Trophoblast cell (in vitro differentiated cells and primary cell): ENCODE measurements around the gene WNK4.
A peak's percentile ranks its signal among the peaks of the same experiment; 100 is the strongest.

Source experiments
- DNase-seq, 2 donors: peaks; one replicate each; pipeline ENCODE4 v3.0.0-alpha.2; 2016
- H2AFZ ChIP-seq: 2 replicates; pipeline ENCODE4 v1.6.1; 2013; ENCODE audit warnings: low read length, moderate library complexity, mild to moderate bottlenecking; ENCODE audit not compliant: insufficient read depth, poor library complexity
- H2AK5ac ChIP-seq: 2 replicates; pipeline ENCODE4 v1.6.1; 2013; ENCODE audit warnings: mild to moderate bottlenecking, low read length
- H2BK120ac ChIP-seq: 2 replicates; pipeline ENCODE4 v1.6.1; 2013; ENCODE audit warnings: low read length, mild to moderate bottlenecking, moderate library complexity; ENCODE audit not compliant: insufficient read depth, poor library complexity
- H2BK12ac ChIP-seq: 2 replicates; pipeline ENCODE4 v1.6.1; 2013; ENCODE audit warnings: mild to moderate bottlenecking, low read length, moderate library complexity
- H2BK5ac ChIP-seq: 2 replicates; pipeline ENCODE4 v1.6.1; 2013; ENCODE audit warnings: low read length, low read depth, moderate library complexity, mild to moderate bottlenecking; ENCODE audit not compliant: poor library complexity
- H3K14ac ChIP-seq: 2 replicates; pipeline ENCODE4 v1.6.1; 2013; ENCODE audit warnings: mild to moderate bottlenecking, low read length
- H3K18ac ChIP-seq: 2 replicates; pipeline ENCODE4 v1.6.1; 2013; ENCODE audit warnings: mild to moderate bottlenecking, low read length
- H3K23ac ChIP-seq: 2 replicates; pipeline ENCODE4 v1.6.1; 2013; ENCODE audit warnings: low read length
- H3K27ac ChIP-seq: 2 replicates; pipeline ENCODE4 v1.5.1; 2013; ENCODE audit warnings: low read depth, mild to moderate bottlenecking, inconsistent platforms, low read length, moderate library complexity
- H3K27me3 ChIP-seq: 2 replicates; pipeline ENCODE4 v1.6.1; 2013; ENCODE audit warnings: inconsistent platforms, mild to moderate bottlenecking, low read length, moderate library complexity; ENCODE audit not compliant: insufficient read depth
- H3K36me3 ChIP-seq, 2 experiments: 1 replicate in 1 of 2; 2 replicates in 1 of 2; pipeline ENCODE4 v1.6.1; 2013; ENCODE audit warnings: low read length in 2 of 2, mild to moderate bottlenecking in 2 of 2, moderate library complexity in 1 of 2; ENCODE audit not compliant: insufficient read depth in 2 of 2, control insufficient read depth in 1 of 2
- H3K4ac ChIP-seq: 2 replicates; pipeline ENCODE4 v1.6.1; 2013; ENCODE audit warnings: low read depth, mild to moderate bottlenecking, low read length, moderate library complexity
- H3K4me1 ChIP-seq, 2 experiments: 1 replicate in 1 of 2; 2 replicates in 1 of 2; pipeline ENCODE4 v1.6.1; 2013; ENCODE audit warnings: low read length in 2 of 2, mild to moderate bottlenecking in 2 of 2, moderate library complexity in 1 of 2; ENCODE audit not compliant: insufficient read depth in 2 of 2, control insufficient read depth in 1 of 2
- H3K4me2 ChIP-seq: 2 replicates; pipeline ENCODE4 v1.6.1; 2013; ENCODE audit warnings: inconsistent platforms, mild to moderate bottlenecking, low read length, moderate library complexity
- H3K4me3 ChIP-seq: 2 replicates; pipeline ENCODE4 v1.5.1; 2013; ENCODE audit warnings: mild to moderate bottlenecking, low read depth, low read length, inconsistent platforms
- H3K79me1 ChIP-seq: one replicate; pipeline ENCODE4 v1.6.1; 2013; ENCODE audit warnings: low read length
- H3K79me2 ChIP-seq: 2 replicates; pipeline ENCODE4 v1.6.1; 2013; ENCODE audit warnings: low read length, mild to moderate bottlenecking; ENCODE audit not compliant: control insufficient read depth, insufficient read depth, poor library complexity
- H3K9ac ChIP-seq: 2 replicates; pipeline ENCODE4 v1.6.1; 2013; ENCODE audit warnings: mild to moderate bottlenecking, low read length
- H3K9me3 ChIP-seq: 2 replicates; pipeline ENCODE4 v1.6.1; 2013; ENCODE audit warnings: low read depth, mild to moderate bottlenecking, control low read depth, inconsistent platforms, low read length; ENCODE audit not compliant: insufficient read depth
- H4K12ac ChIP-seq: 2 replicates; pipeline ENCODE4 v1.6.1; 2013; ENCODE audit warnings: low read depth, mild to moderate bottlenecking, low read length, moderate library complexity
- H4K8ac ChIP-seq: 2 replicates; pipeline ENCODE4 v1.6.1; 2013; ENCODE audit warnings: low read depth, mild to moderate bottlenecking, low read length, moderate library complexity
- H4K91ac ChIP-seq: one replicate; pipeline ENCODE4 v1.6.1; 2013; ENCODE audit warnings: low read depth, mild to moderate bottlenecking, low read length, moderate library complexity
- WGBS: extraction: QIAGEN DNeasy Blood & Tissue Kit; methylation state at CpG from one replicate; pipeline ENCODE4 v1.1.7; 2013; ENCODE audit warnings: missing lambda C conversion rate; ENCODE audit not compliant: insufficient read length, insufficient coverage; ENCODE audit errors: extremely low coverage; 5-methylcytosine and 5-hydroxymethylcytosine counted together

Gene WNK4

DNA sequence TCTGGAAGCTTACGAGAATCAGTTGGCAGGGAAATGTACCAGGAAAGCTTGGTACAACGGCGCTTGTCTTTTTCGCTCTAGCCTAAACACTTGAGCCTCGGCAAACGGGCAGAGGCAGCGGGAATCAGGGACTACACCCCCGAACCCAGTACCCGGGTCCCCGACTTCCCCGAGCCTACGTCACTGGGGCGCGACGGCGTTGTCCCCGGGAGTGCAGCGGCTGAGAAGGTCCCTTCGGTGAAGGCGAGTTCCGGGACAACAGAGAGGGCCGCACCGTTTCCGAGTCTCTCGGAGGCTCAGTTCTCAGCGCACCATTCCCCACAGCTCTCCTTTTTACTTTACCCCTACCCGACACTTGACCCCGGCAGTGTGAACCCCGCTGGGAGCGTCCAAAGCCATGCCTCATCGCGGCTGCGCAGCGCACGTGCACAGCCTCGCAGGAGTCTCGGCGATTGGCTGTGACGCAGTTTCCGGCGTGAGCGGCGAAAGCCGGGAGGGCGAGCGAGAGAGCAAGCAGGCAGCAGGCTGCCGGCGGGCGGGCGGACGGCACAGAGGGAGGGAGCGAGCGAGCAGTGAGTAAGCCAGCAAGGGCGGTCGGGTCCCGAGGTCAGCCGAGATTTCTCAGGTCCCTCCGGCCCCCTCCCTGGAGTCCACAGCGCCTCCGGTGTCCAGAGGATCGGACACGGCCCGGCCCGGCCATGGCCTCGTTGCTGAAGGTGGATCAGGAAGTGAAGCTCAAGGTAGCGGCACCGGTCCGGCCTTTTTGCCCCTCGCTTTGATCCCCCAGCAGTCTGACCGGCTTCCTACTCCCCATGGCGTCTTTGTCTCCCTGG is 52.7 kb downstream of the WNK4 start, which contains the start of gene PSME3:
TSS of gene PSME3 (plus strand) at position 464 of the 833 bp plus-strand sequence. CDS start at position 699, 235 bp downstream.
- Histone ChIP-seq H2BK120ac (peak within 1 kb of the TSS; percentile 56), H3K9ac (peak within 1 kb of the TSS; percentile 95), H2BK5ac (peak within 1 kb of the TSS; percentile 35), H3K27me3 (no peaks in the 10 kb centered on the region), H3K4me3 (peak within 1 kb of the TSS; percentile 85), H3K79me2 (peaks cover 8% of the 10 kb centered on the region), H3K18ac (peak within 1 kb of the TSS; percentile 44), H3K23ac (peak within 1 kb of the TSS; percentile 4), H3K14ac (peak within 1 kb of the TSS; percentile 58), H4K91ac (peak within 1 kb of the TSS; percentile 80), H3K27ac (peak within 1 kb of the TSS; percentile 57), H2AFZ (peak within 1 kb of the TSS; percentile 90), H2AK5ac (peak within 1 kb of the TSS; percentile 16), H4K8ac (peak within 1 kb of the TSS; percentile 95), H4K12ac (peak within 1 kb of the TSS; percentile 81), H3K79me1 (peaks cover 10% of the 10 kb centered on the region), H3K4ac (peak within 1 kb of the TSS; percentile 95), H3K36me3 (peaks cover 14 to 30% of the 10 kb centered on the region in 2 experiments), H2BK12ac (no peak within 1 kb of the TSS), H3K4me1 (peaks cover 0 to 3% of the 10 kb centered on the region in 2 experiments), H3K4me2 (peak within 1 kb of the TSS; percentile 83), H3K9me3 (no peaks in the 10 kb centered on the region)
- DNase-seq = peak; percentile 91 to 95
- WGBS = no CpG with 5 or more reads among the region's 71 CpGs

- Histone ChIP-seq H3K4ac (peak overlapping the region; percentile 95), H2BK12ac (no peak overlapping the region), H3K18ac (peak overlapping the region; percentile 44), H3K27ac (no peak overlapping the region), H3K36me3 (peaks cover 19 to 37% of the 10 kb centered on the region in 2 experiments), H3K79me1 (peaks cover 10% of the 10 kb centered on the region), H3K79me2 (peaks cover 8% of the 10 kb centered on the region), H3K9ac (peak overlapping the region; percentile 95), H4K8ac (peak overlapping the region; percentile 95), H4K12ac (peak overlapping the region; percentile 81), H3K9me3 (no peaks in the 10 kb centered on the region), H3K4me2 (peak overlapping the region; percentile 83), H2BK120ac (peak overlapping the region; percentile 56), H4K91ac (peak overlapping the region; percentile 71), H3K23ac (peak overlapping the region; percentile 4), H2BK5ac (peak overlapping the region; percentile 35), H3K14ac (peak overlapping the region; percentile 48), H3K4me3 (peak overlapping the region; percentile 85), H2AK5ac (peak overlapping the region; percentile 16), H3K27me3 (no peaks in the 10 kb centered on the region), H3K4me1 (peaks cover 0 to 3% of the 10 kb centered on the region in 2 experiments), H2AFZ (peak overlapping the region; percentile 90)
- DNase-seq = peak in 1 of 2 donors; percentile 9
- no CpG with 5 or more reads among the region's 18 CpGs for WGBS
Measured at GRCh38 chr17:42833767-42834422, 53.5 kb downstream of the WNK4 start.

DNA sequence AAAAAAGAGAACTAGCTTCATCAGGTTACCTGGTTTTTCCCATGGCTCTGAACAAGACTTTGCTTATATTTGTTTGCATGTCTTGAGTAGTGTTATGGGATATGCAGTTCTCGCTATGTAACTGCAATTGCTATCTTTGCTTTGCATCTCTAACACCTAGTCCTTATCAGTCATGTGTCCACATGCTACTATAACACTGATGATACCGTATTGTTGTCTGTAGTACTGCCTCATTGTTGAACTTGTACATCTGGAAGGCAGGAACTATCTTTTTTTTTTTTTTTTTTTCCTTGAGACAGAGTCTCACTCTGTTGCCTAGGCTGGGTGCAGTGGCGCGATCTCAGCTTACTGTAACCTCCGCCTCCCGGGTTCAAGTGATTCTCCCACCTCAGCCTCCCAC is 55.3 kb downstream of the WNK4 start:
- Histone ChIP-seq H3K9me3 (no peaks in the 10 kb centered on the region), H3K4me1 (peaks cover 0 to 3% of the 10 kb centered on the region in 2 experiments), H3K27ac (no peak overlapping the region), H2AFZ (no peak overlapping the region), H3K4ac (no peak overlapping the region), H3K27me3 (no peaks in the 10 kb centered on the region), H3K18ac (no peak overlapping the region), H3K79me1 (peaks cover 10% of the 10 kb centered on the region), H3K23ac (no peak overlapping the region), H3K4me2 (no peak overlapping the region), H3K79me2 (peaks cover 8% of the 10 kb centered on the region), H3K4me3 (no peak overlapping the region), H3K36me3 (peaks cover 24 to 50% of the 10 kb centered on the region in 2 experiments), H4K12ac (no peak overlapping the region), H3K14ac (no peak overlapping the region), H4K8ac (no peak overlapping the region), H4K91ac (no peak overlapping the region), H2BK12ac (no peak overlapping the region), H2BK5ac (no peak overlapping the region), H2AK5ac (no peak overlapping the region), H2BK120ac (no peak overlapping the region), H3K9ac (no peak overlapping the region)
- no CpG with 5 or more reads among the region's 6 CpGs for WGBS
- DNase-seq = peak in 1 of 2 donors; percentile 17

DNA sequence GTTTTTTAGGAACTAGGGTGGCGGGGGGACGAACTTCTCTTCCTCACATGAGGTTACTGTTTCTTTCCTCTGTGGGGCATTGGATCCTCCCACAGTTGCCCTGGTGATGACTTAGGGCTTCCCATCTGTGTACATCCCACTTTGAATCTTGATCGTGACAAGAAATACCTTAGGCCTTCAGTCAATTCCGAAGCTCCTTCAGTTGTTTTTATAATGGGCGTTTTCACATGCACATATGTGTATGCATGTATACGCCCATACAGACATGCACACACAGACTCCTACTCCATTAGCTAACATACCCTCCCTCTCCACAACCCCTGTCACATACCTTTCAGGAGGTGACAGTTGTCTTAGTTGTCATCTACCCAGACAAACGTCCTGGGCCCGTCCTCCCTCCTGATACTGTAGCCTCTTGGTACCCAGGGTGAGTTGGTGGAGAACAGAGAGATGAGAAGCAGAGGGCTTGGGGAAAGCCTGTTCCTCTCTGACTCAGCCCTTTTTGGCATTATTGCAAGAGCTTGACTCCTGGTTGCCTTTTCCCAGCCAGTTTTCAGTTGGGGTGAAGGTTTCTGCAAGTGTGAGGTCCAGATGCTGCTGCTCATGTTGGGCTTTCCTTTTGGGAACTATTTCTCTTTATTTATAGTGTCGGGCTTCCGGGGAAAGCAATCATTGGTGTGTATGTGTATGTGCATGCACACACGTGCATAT is 61.7 kb downstream of the WNK4 start:
- no peak overlapping the region for H3K18ac ChIP-seq
- no peak for DNase-seq
- no CpG with 5 or more reads among the region's 11 CpGs for WGBS
- no peak overlapping the region for H3K14ac ChIP-seq
- no peak overlapping the region for H4K91ac ChIP-seq
- H3K36me3 ChIP-seq = peaks cover 51 to 70% of the 10 kb centered on the region in 2 experiments
- no peak overlapping the region for H2BK5ac ChIP-seq
- no peaks in the 10 kb centered on the region for H3K79me1 ChIP-seq
- H3K79me2 ChIP-seq = no peaks in the 10 kb centered on the region
- H3K4me3 ChIP-seq = no peak overlapping the region
- H2AFZ ChIP-seq = no peak overlapping the region
- no peak overlapping the region for H4K12ac ChIP-seq
- no peak overlapping the region for H4K8ac ChIP-seq
- no peak overlapping the region for H2BK120ac ChIP-seq
- no peaks in the 10 kb centered on the region for H3K27me3 ChIP-seq
- H3K9ac ChIP-seq = no peak overlapping the region
- H2BK12ac ChIP-seq = no peak overlapping the region
- no peak overlapping the region for H3K4me2 ChIP-seq
- H3K23ac ChIP-seq = no peak overlapping the region
- H3K4ac ChIP-seq = no peak overlapping the region
- no peaks in the 10 kb centered on the region for H3K4me1 ChIP-seq
- H2AK5ac ChIP-seq = no peak overlapping the region
- H3K27ac ChIP-seq = no peak overlapping the region
- no peaks in the 10 kb centered on the region for H3K9me3 ChIP-seq
